Fibroblast of skin of right quadriceps (primary cell): ENCODE results near the gene GRM7.

Source experiments
- DNase-seq: peaks from one replicate; pipeline ENCODE4 v3.0.0-alpha.2; 2013

The GRM7 gene

DNA sequence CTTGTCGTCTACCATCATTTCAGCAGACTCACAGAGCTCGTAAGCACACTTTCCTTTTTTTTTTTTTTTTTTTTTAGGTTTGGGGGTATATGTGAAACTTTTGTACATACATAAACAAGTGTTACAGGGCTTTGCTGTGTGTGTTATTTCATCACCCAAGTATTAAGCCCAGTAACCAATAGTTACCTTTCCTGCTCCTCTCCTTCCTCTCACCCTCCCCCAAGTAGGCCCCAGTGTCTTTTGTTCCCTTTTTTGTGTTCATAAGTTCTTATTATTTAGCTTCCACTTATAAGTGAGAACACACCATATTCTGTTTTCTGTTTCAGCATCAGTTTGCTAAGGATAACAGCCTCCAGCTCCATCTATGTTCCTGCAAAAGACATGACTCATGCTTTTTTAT, 746.8 kb downstream of the GRM7 start:
- DNase-seq: no peak

DNA sequence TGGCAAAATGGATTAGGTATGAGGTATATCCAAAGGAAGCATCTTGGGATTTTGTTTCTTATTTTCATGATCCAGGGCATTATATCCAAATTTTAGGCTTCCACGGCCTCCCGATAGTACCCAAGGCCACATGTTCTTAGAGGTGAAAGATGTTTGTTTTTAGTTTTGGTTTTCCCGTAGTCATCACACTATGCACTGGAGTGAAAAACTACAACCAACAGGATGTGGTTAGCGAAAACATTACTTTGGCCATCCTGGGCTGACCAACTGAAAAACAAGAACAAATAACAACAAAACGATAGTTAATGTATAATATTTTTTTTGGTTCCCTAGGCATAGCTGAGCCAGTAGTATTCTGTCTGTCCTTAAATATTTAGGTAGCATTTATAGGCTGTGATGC, 749.7 kb downstream of the GRM7 start:
- DNase-seq: no peak

DNA sequence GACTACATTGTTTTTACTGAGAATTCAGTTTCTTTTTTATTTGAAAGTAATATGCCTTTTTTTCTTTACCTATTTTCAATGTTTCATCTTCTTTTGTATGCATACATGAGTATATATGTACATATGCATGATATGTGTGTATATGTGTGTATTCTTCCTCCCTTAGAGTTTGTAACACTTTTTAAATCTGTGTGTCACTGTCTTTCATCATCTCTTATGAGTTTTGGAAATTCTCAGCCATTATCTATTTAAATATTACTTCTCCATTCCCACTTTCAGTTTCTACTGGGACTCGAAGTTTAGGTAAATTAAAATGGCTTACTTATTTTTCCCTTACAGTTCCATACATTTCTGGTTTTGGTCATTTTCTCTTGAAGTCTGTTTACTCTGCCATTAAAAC, 754.1 kb downstream of the GRM7 start:
- no peak for DNase-seq

DNA sequence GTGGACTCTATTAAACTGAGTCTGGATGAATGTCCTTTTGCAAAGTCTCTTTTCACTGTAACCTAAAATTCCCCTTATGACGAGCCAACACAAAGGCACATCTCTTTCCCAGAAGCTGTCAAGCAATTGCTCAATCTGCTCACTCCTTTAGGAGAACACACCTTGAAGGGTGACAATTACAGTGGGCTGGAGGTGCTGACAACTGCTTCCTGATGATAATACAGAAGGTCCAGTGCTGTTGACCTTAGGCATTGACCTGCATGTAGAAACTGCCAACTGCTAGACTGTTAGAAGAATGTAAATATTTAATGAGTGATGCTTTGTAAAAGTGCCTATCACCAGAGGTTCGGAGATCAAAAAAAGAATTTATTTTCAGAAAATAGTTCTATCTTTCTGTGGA, 757.7 kb downstream of the GRM7 start:
- no peak for DNase-seq

DNA sequence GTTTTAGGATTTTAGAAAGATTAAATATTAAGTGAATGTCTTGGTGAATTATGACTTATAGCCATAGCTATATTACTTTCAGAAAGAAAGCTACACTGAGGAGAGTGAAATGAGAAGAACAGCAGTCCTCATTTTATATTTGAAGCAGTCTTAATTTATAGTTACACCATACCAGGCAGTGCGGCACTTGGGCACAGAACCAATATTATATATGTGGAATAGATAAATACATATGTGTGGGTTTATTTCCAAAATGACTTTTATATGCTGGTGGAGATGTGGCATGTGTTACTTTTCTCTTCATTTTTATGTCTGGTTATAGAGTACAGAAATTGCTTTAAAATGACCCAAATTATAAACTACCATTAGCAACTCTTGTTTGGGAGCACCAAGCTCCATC, 759.5 kb downstream of the GRM7 start:
- DNase-seq: no peak

DNA sequence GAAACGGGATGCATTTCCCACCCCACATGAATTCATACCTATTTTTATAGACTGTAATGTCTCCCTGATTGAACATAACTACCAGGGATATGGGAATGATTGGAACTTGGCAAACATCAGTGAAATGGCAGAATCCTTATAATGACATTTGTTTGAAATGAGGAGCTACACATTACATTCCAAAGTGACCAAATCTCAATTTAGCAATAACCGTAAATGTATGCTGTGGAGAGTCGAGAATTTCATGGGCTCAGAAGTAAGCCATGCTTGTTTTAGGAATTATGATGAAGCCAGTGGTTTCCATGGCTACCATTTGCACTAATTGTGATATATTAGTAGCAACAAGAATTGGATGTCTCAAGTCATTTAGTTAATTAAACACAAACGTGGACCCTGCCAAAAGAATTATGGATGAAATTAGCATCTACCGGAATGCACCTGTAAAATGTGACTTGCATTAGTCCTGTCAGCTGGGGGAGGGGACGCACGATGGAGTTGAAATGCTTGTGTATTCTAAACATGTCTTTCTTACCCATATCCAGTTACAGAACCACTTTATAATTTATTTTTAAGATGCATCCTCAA, 760.2 kb downstream of the GRM7 start:
- DNase-seq: no peak

DNA sequence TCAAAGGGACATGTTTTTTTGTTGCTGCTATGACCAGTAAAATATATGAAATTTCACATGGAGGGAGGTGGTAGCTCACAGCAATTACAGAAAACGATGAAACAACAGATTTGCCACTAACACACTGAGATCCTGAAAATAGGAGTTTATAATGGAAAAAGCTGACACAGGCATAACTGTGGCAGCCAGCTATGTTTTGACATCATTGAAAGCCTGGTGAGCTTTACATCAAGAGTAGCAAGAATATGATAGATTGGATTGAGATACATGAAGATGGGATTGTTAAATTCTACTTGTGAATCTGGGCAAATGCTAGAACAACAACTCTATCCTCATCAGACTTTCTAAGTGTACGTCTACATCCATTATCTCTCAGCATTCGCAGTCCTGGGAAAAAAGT, 760.7 kb downstream of the GRM7 start:
- no peak for DNase-seq

DNA sequence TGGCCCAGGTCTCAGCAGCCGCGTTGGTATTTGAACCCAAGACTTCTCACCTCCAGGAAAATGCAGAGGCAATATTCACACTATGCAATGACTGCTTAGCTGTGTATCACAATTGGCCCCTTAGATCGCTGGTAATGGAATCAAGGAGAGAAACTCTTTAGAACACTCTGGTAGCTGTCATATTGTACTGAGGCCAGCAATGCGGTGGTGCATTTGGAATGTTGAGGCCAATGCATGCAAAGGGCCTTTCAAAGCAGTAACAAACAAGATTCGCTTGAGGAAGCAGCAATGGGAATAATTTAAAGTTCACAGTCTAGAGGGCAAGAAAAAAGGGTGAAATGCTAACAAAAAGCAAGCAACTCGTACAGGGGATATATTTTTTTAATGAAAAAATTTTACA, 764.1 kb downstream of the GRM7 start:
- DNase-seq: no peak

DNA sequence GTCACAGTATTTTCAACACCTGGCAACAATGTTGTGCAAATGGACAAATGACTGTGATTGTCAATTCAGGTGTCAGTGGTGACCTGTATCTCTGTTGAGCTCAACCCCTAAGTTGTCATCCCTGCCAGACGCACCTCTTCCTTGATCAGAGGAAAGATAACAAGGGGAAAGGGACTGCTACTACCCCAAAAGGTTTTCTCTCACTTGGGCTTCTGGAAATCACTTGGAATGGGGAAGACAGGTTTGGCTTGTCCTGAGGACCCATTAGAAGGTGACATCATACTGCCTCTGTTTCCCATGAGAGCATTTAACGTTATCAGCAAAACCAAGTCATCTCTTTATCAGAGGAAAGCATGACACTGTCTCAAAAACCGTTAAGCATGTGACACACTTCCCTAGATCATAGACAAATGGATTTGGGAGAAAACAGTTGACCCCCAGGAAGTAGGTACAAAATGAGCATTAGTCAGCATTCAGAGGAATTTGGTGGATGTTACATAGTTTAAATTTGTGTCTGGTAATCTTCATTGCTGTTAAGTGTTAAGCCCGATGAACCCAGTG, 769.5 kb downstream of the GRM7 start:
- no peak for DNase-seq

DNA sequence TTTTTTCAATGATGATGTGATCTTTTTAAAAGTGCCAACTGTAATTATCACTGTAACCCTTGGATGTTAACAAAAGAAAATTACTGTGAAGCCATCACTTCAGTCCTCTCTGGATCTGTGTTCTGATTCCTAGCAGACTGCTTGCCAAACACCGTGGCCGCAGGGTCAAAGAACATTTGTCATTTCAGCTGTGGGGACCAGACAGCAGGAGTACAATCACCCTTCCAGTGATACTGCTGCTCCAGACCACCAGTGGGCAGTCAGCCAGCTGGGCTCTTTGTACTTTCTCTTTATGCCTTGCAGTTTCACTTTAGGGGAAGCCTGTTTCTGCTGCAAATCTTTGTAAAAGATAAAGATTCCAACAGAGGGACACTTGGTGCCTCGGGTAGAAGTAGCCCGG, 770.0 kb downstream of the GRM7 start:
- no peak for DNase-seq

DNA sequence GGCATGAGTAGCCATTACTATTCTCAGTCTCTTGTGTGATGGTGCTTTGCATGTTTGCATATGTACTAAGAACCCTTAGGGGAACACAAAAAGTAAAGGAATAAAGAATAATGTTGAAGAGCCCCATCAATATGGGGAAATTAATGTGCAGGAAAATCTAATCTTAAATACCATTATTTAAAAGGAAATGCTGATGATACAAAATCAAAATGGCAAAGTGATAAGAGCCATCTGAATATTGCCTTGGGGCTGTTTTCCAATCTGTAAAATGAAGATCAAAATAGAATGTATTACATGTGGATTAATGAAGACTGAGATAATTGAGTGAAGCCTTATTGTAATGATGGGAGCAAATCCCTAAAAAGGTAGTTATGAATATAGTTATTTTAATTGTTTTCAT, 771.4 kb downstream of the GRM7 start:
- DNase-seq: no peak

DNA sequence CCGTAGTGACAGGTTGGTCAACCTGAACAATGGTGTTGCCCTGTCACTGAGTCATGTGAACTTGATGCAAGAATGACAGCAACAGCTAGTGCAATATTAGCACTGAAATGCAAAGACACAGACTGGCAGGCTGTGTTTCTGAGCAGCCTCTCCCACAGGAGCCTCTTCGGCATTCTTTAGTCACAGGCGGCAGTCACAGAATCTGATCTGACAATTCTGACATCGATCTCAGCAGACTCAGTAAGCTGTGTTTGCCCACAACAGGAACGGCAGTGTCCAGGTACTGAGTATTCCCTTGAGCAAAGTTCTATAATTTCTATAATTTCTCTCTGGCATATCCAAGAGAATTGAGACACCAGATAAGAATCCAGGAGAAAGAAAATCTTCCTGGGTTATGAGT, 776.8 kb downstream of the GRM7 start:
- no peak for DNase-seq

DNA sequence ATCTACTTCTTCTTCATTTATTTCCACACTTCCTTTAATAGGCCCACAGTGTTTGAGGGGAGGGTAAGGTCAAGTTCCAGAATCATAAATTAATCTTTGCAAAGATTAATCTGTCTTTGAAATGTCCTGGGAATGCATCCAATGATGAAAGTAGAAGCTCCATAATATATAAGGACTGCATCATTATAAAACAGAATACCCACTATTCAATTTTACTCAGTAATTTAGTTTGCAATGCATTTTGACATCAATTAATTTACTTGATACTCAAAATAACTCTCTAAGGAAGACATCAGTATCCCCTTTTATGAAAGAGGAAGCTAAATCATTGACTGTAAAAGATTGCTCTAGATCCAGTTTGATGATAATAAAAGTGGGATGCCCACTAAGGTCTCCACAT, 777.2 kb downstream of the GRM7 start:
- DNase-seq: no peak

DNA sequence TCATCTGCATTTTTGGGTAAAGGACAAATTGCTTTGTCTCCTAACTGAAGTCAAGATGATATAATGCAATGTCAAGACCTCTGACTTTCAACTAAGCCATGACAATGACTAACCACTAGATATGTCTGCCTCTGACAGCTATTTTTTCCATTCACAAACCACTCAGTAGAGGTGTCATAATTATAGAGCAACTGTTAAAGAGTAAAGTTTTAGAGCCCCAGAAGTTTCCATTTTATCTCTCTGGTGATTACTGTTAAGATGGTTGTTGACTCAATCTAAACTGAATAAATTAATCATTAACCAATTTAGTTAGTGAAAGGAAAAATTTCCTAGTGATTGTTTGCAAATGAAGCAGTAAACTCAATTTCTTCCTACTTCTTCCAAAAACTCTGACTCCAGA, 779.9 kb downstream of the GRM7 start:
- DNase-seq: no peak

DNA sequence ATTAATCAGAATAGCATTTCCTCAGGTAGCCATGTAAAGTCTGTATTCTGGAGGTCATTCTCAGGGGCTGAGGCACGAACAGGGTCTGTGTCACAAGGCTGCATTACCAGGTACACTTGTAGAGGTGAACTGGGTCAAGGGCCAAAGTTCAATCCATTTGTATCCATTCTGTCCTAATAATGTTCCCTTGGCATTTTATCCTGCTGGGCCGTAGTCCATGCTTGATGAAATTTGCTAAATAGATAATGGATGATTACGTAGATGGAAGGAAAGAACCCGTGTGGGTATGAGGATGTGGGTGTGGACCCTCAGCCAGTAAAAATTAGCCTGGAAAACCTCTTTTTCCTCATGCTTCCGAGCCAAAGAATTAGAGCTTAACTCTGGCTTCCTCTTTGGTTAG, 785.9 kb downstream of the GRM7 start:
- DNase-seq: no peak

DNA sequence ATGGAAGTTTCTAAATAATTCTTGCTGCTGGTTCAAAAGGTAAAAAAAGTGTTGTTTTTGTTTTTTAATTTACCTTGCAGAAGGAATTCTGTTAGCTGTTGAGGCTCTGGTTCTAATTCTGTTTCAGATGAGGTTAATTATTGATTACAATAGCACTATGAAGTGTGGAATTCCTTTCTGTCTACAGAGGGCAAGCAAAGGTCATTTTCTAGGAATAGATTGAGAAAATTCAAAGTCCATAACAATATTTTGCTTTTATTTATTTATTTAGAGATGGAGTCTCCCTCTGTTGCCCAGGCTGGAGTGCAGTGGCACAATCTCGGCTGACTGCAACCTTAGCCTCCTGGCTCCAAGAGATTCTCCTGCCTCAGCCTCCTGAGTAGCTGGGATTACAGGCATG, 789.6 kb downstream of the GRM7 start:
- no peak for DNase-seq

DNA sequence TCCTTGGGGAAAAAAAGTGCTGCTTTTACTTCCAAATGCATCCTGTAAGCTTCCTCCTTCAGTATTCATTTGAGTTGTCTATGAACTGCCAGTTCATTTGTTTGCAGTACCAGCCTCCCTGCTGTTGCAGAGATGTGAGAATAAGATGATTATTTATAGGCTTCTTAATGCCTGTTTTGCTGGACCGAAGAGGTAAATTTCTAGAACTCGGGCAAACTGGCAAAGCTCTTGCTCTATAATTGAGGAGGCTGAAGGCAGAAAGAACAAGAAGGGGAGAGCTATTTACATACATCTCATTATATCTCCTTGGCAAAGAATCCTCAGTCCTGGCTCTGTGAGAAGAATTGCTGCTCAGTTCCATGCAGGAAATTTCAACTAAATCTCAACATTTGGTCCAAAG, 790.4 kb downstream of the GRM7 start:
- no peak for DNase-seq

DNA sequence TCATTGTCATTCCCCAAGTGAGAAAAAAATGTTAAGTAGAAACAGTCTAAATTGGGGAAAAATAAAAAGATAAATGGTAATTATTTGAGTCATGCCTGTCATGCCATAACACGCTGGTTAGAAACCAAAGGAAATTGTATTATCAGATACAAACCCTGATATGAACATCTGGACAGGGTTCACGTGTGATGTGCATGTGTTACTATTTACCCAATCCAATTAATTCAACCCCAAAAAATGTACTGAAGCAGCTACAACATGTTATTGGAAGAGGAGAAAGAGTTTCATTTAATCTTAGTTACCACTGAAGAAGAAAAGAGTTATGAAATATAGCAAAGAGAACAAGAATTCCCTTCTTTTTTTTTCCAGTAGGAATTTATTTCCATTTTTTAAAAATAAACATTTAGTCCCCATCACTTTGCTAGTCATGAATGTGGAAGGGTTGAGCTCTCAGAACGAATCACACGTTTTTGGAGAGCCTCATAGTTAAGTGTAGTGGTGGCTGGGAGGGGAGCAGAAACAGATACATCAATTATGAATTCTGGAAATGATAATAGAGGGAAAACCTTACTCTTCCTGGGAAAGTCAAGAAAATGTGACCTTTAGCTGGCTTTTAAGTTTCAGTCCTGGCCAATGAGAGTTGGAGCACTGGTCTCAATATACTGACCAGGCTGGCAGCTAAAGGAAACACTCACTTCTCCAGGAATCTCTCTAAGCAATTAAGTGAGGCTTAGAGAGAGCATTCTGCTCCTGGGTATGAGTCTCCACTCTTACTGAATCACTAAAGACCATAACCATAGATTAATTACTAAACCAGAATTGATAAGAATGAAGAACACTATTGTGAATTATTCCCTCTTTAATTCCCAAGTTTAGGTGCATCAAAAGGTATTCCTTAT, 796.5 kb downstream of the GRM7 start:
- DNase-seq: no peak

DNA sequence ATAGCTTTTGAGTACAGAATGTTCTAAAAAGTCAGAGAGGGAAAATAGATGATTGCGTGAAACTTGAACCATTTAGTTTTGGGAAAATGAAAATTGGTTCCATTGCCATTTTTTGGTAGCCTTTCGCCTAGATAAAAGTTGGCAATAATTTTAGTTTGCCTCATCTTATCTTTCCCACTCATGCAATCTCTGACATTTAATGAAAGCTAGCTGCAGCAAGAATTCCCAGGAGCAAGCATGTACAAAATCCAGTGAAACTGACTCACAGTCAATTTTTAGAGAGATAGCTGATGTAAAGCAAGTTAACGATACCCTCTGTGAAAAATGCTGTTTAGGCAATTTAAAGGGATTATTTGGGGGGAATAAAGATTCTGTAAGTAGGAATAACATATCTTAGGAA, 797.4 kb downstream of the GRM7 start:
- no peak for DNase-seq

DNA sequence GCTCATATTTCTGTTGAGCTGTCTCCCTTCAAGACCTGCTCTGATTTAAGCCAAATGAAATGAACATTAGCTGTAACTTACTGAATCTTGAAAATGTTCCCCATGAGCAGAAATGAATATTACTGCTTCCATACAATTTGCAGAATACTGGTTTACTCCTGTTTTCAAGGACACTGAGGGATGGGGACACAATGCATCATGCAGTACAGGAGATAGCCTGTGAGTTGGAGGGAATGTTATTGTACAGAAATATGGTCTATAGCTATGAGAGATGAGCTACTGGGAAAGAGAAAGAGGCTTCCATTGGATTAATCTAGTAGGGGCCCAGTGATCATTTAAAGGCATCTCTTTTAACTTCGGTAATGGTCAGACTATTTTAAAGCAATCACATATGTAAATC, 798.2 kb downstream of the GRM7 start:
- DNase-seq: no peak

DNA sequence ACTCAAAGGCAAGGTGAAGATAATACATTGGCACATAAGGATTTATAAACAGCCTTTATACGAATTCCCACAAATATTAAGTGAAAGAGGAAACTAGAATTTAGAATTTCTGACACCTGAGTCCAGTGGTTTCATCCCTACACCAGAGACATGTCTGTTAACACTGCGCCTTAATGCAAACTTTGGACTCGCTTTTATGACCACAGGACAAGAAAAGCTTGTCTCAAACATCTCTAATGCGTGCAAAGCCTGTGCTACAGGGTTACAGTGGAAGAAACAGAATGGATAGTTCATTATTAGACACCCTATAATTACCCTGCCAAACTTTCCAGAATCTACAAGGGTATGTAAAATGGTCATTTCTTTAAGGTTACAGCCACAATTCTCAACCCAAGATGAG, 802.9 kb downstream of the GRM7 start:
- DNase-seq: no peak

DNA sequence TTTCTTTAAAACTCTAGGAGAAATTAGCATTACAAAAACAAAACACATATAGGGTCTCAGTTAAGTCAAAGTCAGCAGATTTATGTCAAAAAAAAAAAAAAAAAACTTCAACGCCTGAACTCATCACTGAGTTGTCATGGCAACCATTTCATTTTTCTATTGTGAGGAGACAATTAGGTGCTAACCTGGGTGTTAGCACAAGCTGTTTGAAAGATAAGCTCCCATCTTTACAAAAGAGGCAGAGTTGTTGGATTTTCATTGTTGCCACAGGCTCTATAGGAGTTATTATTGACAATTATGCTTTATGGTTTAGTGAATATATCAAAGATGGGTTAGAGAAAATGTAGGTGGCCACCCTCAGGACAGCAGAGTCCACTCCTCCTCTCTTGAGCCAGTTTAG, 806.9 kb downstream of the GRM7 start:
- DNase-seq: no peak

DNA sequence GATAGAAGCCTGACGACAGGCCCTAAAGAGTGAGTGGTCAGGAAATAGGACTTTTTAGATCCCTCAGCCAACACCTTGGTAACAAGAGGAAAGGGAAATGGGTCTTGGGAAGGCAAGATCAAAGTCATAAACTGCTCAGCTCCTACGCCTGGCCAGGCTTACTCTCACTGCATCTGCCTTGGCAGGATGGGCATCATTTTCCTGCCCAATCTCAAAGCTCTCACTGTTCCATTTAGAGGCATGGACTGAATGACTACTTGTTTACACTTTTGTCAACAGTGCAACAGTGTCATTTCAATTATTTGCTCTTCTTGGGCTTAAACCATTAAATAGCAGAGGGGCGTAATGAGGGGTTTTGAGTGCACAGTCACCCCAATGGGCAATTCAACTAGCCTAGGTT, 808.7 kb downstream of the GRM7 start:
- no peak for DNase-seq

DNA sequence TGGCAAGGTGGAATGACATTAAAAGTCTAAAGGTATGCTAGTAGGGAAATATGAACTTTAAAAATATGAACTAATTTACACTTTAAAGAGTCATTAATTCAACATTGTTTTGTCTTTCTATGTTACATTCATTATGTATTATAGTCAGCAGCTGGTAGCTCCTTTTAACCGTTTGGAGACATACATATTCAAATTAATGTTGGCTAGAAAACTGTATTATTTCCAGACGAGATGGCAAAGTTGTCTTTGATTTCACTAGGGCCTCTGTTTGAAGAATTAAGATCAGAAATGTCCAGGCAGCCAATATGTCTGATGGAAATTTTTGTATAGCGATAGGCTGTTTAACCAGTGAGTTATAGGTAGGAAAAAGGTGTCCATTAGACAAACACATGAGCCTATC, 817.6 kb downstream of the GRM7 start:
- no peak for DNase-seq

DNA sequence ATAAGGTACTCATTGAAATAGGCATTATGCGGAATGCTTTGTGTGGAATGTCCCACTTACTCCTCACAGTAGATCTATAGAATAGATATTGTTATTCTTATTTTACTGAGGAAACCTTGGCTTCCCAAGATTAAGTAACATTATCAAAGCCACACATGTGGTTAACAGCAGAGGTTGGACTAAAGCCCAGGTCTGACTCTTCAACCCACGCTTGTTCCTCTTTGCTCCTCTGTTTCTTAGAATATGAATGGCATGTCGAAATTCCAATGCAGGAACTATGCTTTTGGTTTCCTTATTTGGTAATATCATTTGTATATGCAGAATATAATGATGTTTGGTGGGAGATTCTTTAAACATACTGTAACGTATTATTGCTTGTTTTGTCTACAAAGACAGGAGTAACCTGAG, 821.9 kb downstream of the GRM7 start:
- DNase-seq: peak; percentile 96
